SU-DHL-6 (cell line): ENCODE data around the gene B4GAT1.

Experiments used
- EZH2phosphoT487 ChIP-seq: fragments of 200-600 bp; sonication (generic), shearing (Covaris generic); conservative IDR thresholded peaks from 2 replicates; pipeline ENCODE4 v1.6.1; 2018; ENCODE audit warnings: mild to moderate bottlenecking, antibody characterized with exemption, low read length, moderate library complexity, mixed read lengths
- TF ChIP-seq, protein P1 (sequence below): fragments of 200-600 bp; sonication (generic); IDR thresholded peaks from one replicate; pipeline ENCODE4 v1.5.1; 2017; ENCODE audit warnings: antibody characterized with exemption, mild to moderate bottlenecking, low read length, moderate library complexity; ENCODE audit not compliant: insufficient read depth, poor library complexity, severe bottlenecking

DNA sequence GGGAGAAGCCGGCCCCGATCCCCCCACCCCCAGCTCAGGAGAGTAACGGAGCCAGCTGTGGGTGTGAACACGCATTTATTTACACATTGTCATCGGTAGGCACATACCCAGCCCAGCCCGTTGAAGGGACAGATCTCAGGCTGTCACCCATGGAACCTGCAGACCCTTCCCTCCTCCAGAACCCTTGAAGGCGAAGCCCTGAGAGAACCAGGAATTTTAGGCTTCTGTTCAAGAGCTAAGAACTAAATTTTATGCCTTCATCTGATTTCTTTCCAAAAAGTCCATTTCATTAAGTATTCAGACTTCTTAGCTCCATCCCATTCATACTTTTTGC, 2.1 kb downstream of the B4GAT1 start:
- TF ChIP-seq, protein P1, sequence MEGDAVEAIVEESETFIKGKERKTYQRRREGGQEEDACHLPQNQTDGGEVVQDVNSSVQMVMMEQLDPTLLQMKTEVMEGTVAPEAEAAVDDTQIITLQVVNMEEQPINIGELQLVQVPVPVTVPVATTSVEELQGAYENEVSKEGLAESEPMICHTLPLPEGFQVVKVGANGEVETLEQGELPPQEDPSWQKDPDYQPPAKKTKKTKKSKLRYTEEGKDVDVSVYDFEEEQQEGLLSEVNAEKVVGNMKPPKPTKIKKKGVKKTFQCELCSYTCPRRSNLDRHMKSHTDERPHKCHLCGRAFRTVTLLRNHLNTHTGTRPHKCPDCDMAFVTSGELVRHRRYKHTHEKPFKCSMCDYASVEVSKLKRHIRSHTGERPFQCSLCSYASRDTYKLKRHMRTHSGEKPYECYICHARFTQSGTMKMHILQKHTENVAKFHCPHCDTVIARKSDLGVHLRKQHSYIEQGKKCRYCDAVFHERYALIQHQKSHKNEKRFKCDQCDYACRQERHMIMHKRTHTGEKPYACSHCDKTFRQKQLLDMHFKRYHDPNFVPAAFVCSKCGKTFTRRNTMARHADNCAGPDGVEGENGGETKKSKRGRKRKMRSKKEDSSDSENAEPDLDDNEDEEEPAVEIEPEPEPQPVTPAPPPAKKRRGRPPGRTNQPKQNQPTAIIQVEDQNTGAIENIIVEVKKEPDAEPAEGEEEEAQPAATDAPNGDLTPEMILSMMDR = no peak
- no peak for TF ChIP-seq EZH2phosphoT487
